Measurements from ENCODE around the gene HOXB1.

HOXB1 gene

DNA sequence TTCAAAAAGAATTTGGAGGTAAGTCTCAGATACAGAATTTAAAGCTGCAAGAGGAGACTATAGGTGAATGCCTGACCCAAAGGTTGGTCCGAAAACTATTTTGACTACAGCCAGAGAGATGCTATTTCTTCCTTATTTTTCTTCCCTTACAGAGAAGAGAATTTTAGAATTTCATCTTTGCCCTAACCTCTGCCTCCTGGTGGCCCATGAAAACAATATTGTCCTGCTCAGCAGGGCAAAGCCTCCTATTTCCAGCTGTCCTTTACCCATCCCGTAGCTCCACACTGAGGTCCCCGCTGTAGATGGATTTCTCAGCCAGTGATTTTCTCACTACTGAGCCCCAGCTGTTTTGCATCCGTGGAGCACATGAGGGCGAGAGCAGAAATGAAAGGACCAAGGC lies 24.6 kb downstream of the HOXB1 start:
- no peaks in the 10 kb centered on the region for H3K4me1 ChIP-seq (ENCODE audit: insufficient read depth, low read length)
- no peaks in the 10 kb centered on the region for H3K9me3 ChIP-seq (ENCODE audit: insufficient read depth, low read length, severe bottlenecking)
- H3K27me3 ChIP-seq (ENCODE audit: insufficient read depth, low read length, poor library complexity): peaks cover 38% of the 10 kb centered on the region
- H3K4me3 ChIP-seq (ENCODE audit: low read depth in 1 of 2, low read length in 2 of 2): no peak overlapping the region
- DNase-seq (no peak), ATAC-seq (ENCODE audit: insufficient read depth, low read depth) (no peak)
- no peak overlapping the region for H2AFZ ChIP-seq (ENCODE audit: low read depth, low read length)
- H3K9ac ChIP-seq (ENCODE audit: low read depth, low read length): no peak overlapping the region
- no peak for TF ChIP-seq EZH2 (IDR thresholded peaks at IDR 0.05; ENCODE audit: borderline replicate concordance, low read depth, low read length, severe bottlenecking)
- no peak for TF ChIP-seq CTCF (IDR thresholded peaks at IDR 0.05; ENCODE audit: borderline replicate concordance, extremely low read depth, low read length, poor library complexity, severe bottlenecking)
- no peak overlapping the region for H3K27ac ChIP-seq (ENCODE audit: low read length)
- H4K20me1 ChIP-seq (ENCODE audit: insufficient read depth, low read length): 0 out of 2 replicates have a peak, but pooled peaks cover 3% of the 10 kb centered on the region
- no peak overlapping the region for H3K4me2 ChIP-seq (ENCODE audit: insufficient read depth, low read length)
- no peaks in the 10 kb centered on the region for H3K79me2 ChIP-seq (ENCODE audit: insufficient read depth, low read length)
- no peaks in the 10 kb centered on the region for H3K36me3 ChIP-seq (ENCODE audit: insufficient read depth, low read length)

GRCh38 chr17:48505788-48506187 lies 25.0 kb downstream of the HOXB1 start:
- TF ChIP-seq EZH2 (IDR thresholded peaks at IDR 0.05; ENCODE audit: borderline replicate concordance, low read depth, low read length, severe bottlenecking): no peak
- TF ChIP-seq CTCF (IDR thresholded peaks at IDR 0.05; ENCODE audit: borderline replicate concordance, extremely low read depth, low read length, poor library complexity, severe bottlenecking): no peak
- no peaks in the 10 kb centered on the region for H3K79me2 ChIP-seq (ENCODE audit: insufficient read depth, low read length)
- DNase-seq (no peak), ATAC-seq (ENCODE audit: insufficient read depth, low read depth) (no peak; the same call in 2 of the 3 replicates)
- no peaks in the 10 kb centered on the region for H3K4me1 ChIP-seq (ENCODE audit: insufficient read depth, low read length)
- peaks cover 42% of the 10 kb centered on the region for H3K27me3 ChIP-seq (ENCODE audit: insufficient read depth, low read length, poor library complexity)
- no peaks in the 10 kb centered on the region for H3K9me3 ChIP-seq (ENCODE audit: insufficient read depth, low read length, severe bottlenecking)
- no peak overlapping the region for H3K4me3 ChIP-seq (ENCODE audit: low read depth in 1 of 2, low read length in 2 of 2)
- H4K20me1 ChIP-seq (ENCODE audit: insufficient read depth, low read length): 0 out of 2 replicates have a peak, but pooled peaks cover 3% of the 10 kb centered on the region
- no peak overlapping the region for H3K4me2 ChIP-seq (ENCODE audit: insufficient read depth, low read length)
- no peak overlapping the region for H3K9ac ChIP-seq (ENCODE audit: low read depth, low read length)
- no peak overlapping the region for H3K27ac ChIP-seq (ENCODE audit: low read length)
- H3K36me3 ChIP-seq (ENCODE audit: insufficient read depth, low read length): no peaks in the 10 kb centered on the region
- H2AFZ ChIP-seq (ENCODE audit: low read depth, low read length): no peak overlapping the region

DNA sequence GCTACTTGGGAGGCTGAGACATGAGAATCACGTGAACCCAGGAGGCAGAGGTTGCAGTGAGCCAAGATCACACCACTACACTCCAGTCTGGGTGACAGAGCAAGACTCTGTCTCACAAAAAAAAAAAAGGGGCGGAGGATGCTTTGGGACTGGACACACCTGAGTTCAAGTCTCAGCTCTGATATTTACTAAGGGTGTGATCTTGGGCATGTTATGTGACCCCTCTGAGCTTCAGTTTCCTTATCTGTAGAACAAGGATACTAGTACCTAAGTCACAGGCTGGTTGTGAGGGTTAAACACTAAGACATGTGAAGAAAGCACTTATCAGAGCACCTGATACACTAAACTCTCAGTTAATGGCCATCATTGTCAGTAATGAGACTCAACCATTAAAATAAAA lies 25.9 kb downstream of the HOXB1 start:
- Histone ChIP-seq H3K36me3 (ENCODE audit: insufficient read depth, low read length) (no peaks in the 10 kb centered on the region), H3K9ac (ENCODE audit: low read depth, low read length) (no peak overlapping the region), H3K27me3 (ENCODE audit: insufficient read depth, low read length, poor library complexity) (peaks cover 43% of the 10 kb centered on the region), H3K79me2 (ENCODE audit: insufficient read depth, low read length) (no peaks in the 10 kb centered on the region), H2AFZ (ENCODE audit: low read depth, low read length) (no peak overlapping the region), H3K9me3 (ENCODE audit: insufficient read depth, low read length, severe bottlenecking) (no peaks in the 10 kb centered on the region), H3K4me1 (ENCODE audit: insufficient read depth, low read length) (no peaks in the 10 kb centered on the region), H3K4me2 (ENCODE audit: insufficient read depth, low read length) (no peak overlapping the region), H4K20me1 (ENCODE audit: insufficient read depth, low read length) (0 out of 2 replicates have a peak, but pooled peaks cover 3% of the 10 kb centered on the region), H3K4me3 (ENCODE audit: low read depth in 1 of 2, low read length in 2 of 2) (no peak overlapping the region), H3K27ac (ENCODE audit: low read length) (no peak overlapping the region)
- no peak for TF ChIP-seq CTCF (IDR thresholded peaks at IDR 0.05; ENCODE audit: borderline replicate concordance, extremely low read depth, low read length, poor library complexity, severe bottlenecking)
- no peak for TF ChIP-seq EZH2 (IDR thresholded peaks at IDR 0.05; ENCODE audit: borderline replicate concordance, low read depth, low read length, severe bottlenecking)
- DNase-seq (no peak), ATAC-seq (ENCODE audit: insufficient read depth, low read depth) (no peak)

- Histone ChIP-seq H3K79me2 (ENCODE audit: insufficient read depth, low read length) (no peaks in the 10 kb centered on the region), H3K9me3 (ENCODE audit: insufficient read depth, low read length, severe bottlenecking) (no peaks in the 10 kb centered on the region), H2AFZ (ENCODE audit: low read depth, low read length) (no peak overlapping the region), H3K36me3 (ENCODE audit: insufficient read depth, low read length) (no peaks in the 10 kb centered on the region), H4K20me1 (ENCODE audit: insufficient read depth, low read length) (peaks cover 3% of the 10 kb centered on the region; the same call in 1 of the 2 replicates), H3K27ac (ENCODE audit: low read length) (no peak overlapping the region), H3K27me3 (ENCODE audit: insufficient read depth, low read length, poor library complexity) (peaks cover 43% of the 10 kb centered on the region), H3K9ac (ENCODE audit: low read depth, low read length) (no peak overlapping the region), H3K4me2 (ENCODE audit: insufficient read depth, low read length) (no peak overlapping the region), H3K4me1 (ENCODE audit: insufficient read depth, low read length) (no peaks in the 10 kb centered on the region), H3K4me3 (ENCODE audit: low read depth in 1 of 2, low read length in 2 of 2) (no peak overlapping the region)
- DNase-seq (no peak), ATAC-seq (ENCODE audit: insufficient read depth, low read depth) (no peak)
- TF ChIP-seq CTCF (IDR thresholded peaks at IDR 0.05; ENCODE audit: borderline replicate concordance, extremely low read depth, low read length, poor library complexity, severe bottlenecking): no peak
- TF ChIP-seq EZH2 (IDR thresholded peaks at IDR 0.05; ENCODE audit: borderline replicate concordance, low read depth, low read length, severe bottlenecking): no peak
Observed at GRCh38 chr17:48503747-48504146, 27.1 kb downstream of the HOXB1 start.

All from DND-41 (cell line).